Sigmoid colon (tissue), 4 donors: Measurements from ENCODE around the gene DTX1.

Source experiments
- CTCF ChIP-seq, 4 experiments: fragments of 450-650 bp in 3 of 4; fragments of 200-600 bp in 1 of 4; IDR thresholded peaks; one replicate each; pipeline ENCODE4 v1.5.1; 2016 to 2019; ENCODE audit warnings: antibody characterized with exemption in 4 of 4, mild to moderate bottlenecking in 3 of 4, moderate library complexity in 2 of 4
- EP300 ChIP-seq, 4 donors: sonication (generic); formaldehyde crosslinking; IDR thresholded peaks; one replicate each; pipeline ENCODE4 v1.6.1; 2017; ENCODE audit warnings: antibody characterized with exemption in 4 of 4
- POLR2A ChIP-seq, 2 donors: fragments of 450-650 bp; IDR thresholded peaks; one replicate each; pipeline ENCODE4 v1.6.1; 2016; ENCODE audit warnings: antibody characterized with exemption in 2 of 2, mild to moderate bottlenecking in 2 of 2, moderate library complexity in 2 of 2
- POLR2AphosphoS5 ChIP-seq, 4 donors: sonication (generic); formaldehyde crosslinking; IDR thresholded peaks; one replicate each; pipeline ENCODE4 v1.6.1; 2017; ENCODE audit warnings: antibody characterized with exemption in 4 of 4

- no peak for TF ChIP-seq POLR2A (IDR thresholded peaks at IDR 0.05)
- TF ChIP-seq CTCF (IDR thresholded peaks at IDR 0.05): no peak
- no peak for TF ChIP-seq EP300 (IDR thresholded peaks at IDR 0.05)
- no peak for TF ChIP-seq POLR2AphosphoS5 (IDR thresholded peaks at IDR 0.05)
These were observed 4.6 kb downstream of the DTX1 start for GRCh38 chr12:113061061-113061694.
